K562 (cell line): Measurements from ENCODE around the gene PHYKPL. TPM values are rescaled to one million over a fixed set of nuclear protein-coding genes. Genes with fewer than 3 reads are reported as not detected.

Experiments used
- BMI1 ChIP-seq: fragments of 150-350 bp; IDR thresholded peaks from 2 replicates; pipeline ENCODE4 v1.6.1; 2014; ENCODE audit warnings: low read length
- BRD9 ChIP-seq: fragments of 450-650 bp; IDR thresholded peaks from 2 replicates; pipeline ENCODE4 v1.6.1; 2018; ENCODE audit warnings: low read depth; ENCODE audit not compliant: partially characterized antibody
- CEBPB ChIP-seq: fragments of 450-650 bp; IDR thresholded peaks from 2 replicates; pipeline ENCODE4 v1.6.1; 2016; ENCODE audit warnings: missing genetic modification characterization, missing compliant biosample characterization
- CREBBP ChIP-seq: IDR thresholded peaks from one replicate; pipeline ENCODE4 v1.6.1; 2012; ENCODE audit warnings: low read depth, mild to moderate bottlenecking, control low read depth, inconsistent platforms, low read length
- EWSR1 ChIP-seq: fragments of 450-650 bp; IDR thresholded peaks from 2 replicates; pipeline ENCODE4 v1.6.1; 2018; ENCODE audit warnings: borderline replicate concordance, mild to moderate bottlenecking, low read depth, moderate library complexity; ENCODE audit not compliant: partially characterized antibody
- FOXM1 ChIP-seq, 2 experiments: fragments of 450-650 bp in 1 of 2; sonication (generic) in 1 of 2; formaldehyde crosslinking in 1 of 2; IDR thresholded peaks; 2 replicates each; pipeline versions ENCODE4 v1.6.1 to v1.9.0; 2017 to 2022; ENCODE audit warnings: low read depth in 2 of 2, mild to moderate bottlenecking in 2 of 2, missing genetic modification reagents in 1 of 2, moderate library complexity in 1 of 2
- KAT7 ChIP-seq: sonication (generic); formaldehyde crosslinking; IDR thresholded peaks from 2 replicates; pipeline ENCODE4 v1.8.0; 2022; ENCODE audit warnings: missing genetic modification reagents, mild to moderate bottlenecking, borderline replicate concordance
- LEF1 ChIP-seq: fragments of 450-650 bp; IDR thresholded peaks from 2 replicates; pipeline ENCODE4 v1.6.1; 2016; ENCODE audit warnings: mild to moderate bottlenecking
- MEF2A ChIP-seq: IDR thresholded peaks from 2 replicates; pipeline ENCODE4 v1.6.1; 2011; ENCODE audit warnings: low read depth, mild to moderate bottlenecking, low read length, moderate library complexity; ENCODE audit not compliant: control insufficient read depth
- NFE2 ChIP-seq: IDR thresholded peaks from 2 replicates; pipeline ENCODE4 v1.6.1; 2014; ENCODE audit warnings: antibody characterized with exemption, low read depth
- POLR2AphosphoS2 ChIP-seq: IDR thresholded peaks from 2 replicates; pipeline ENCODE4 v1.6.1; 2012; ENCODE audit warnings: low read length, improper control_type of control experiment
- RFX5 ChIP-seq: IDR thresholded peaks from 2 replicates; pipeline ENCODE4 v1.6.1; 2011; ENCODE audit warnings: low read depth, mild to moderate bottlenecking, improper control_type of control experiment, low read length
- YY1 ChIP-seq, 3 experiments: IDR thresholded peaks; 2 replicates each; pipeline ENCODE4 v1.6.1; 2011; ENCODE audit warnings: low read length in 2 of 3, mild to moderate bottlenecking in 2 of 3, moderate library complexity in 2 of 3, borderline replicate concordance in 1 of 3, control low read depth in 1 of 3, low read depth in 1 of 3; ENCODE audit not compliant: insufficient read depth in 3 of 3, insufficient replicate concordance in 2 of 3, control insufficient read depth in 1 of 3, insufficient read length in 1 of 3; ENCODE audit errors: extremely low read depth in 1 of 3
- ZBTB43 ChIP-seq: sonication (generic); formaldehyde crosslinking; IDR thresholded peaks from 2 replicates; pipeline ENCODE4 v1.8.0; 2023; ENCODE audit warnings: mild to moderate bottlenecking, missing genetic modification reagents
- ZBTB7A ChIP-seq: IDR thresholded peaks from 2 replicates; pipeline ENCODE4 v1.6.1; 2011; ENCODE audit warnings: low read depth, mild to moderate bottlenecking, low read length, moderate library complexity, borderline replicate concordance; ENCODE audit not compliant: control insufficient read depth
- polyA plus RNA-seq, 8 experiments: library from polyadenylated mRNA; depleted of rRNA in 4 of 8; stranded (reverse) in 5 of 8; unstranded in 3 of 8; fragments of >200 nt; fragmentation: Nextera tagmentation in 2 of 8; fragmentation: Illumina TruSeq in 1 of 8; extraction: Ambion mirVana in 2 of 8; extraction: Trizol in 1 of 8; gene quantifications; 2 replicates each; pipeline versions ENCODE4 v1.2.1 to v1.2.3, GENCODE V29; 2011 to 2014; ENCODE audit warnings: inconsistent platforms in 1 of 8, missing spikeins in 1 of 8
- total RNA-seq, 7 experiments: library from RNA; depleted of rRNA in 6 of 7; stranded (reverse); fragments of >200 nt in 6 of 7; fragmentation: Illumina TruSeq in 2 of 7; extraction: Trizol in 2 of 7; gene quantifications; 2 replicates each; pipeline versions ENCODE4 v1.2.1 to v1.2.3, GENCODE V29; 2011 to 2021; ENCODE audit warnings: low replicate concordance in 1 of 7
- TF ChIP-seq, protein P1 (sequence below): fragments of 450-650 bp; IDR thresholded peaks from 2 replicates; pipeline ENCODE4 v1.6.1; 2016; ENCODE audit warnings: borderline replicate concordance
- TF ChIP-seq, protein P2 (sequence below), 2 experiments: fragments of 150-350 bp in 1 of 2; IDR thresholded peaks; 2 replicates each; pipeline ENCODE4 v1.6.1; 2012 to 2016; ENCODE audit warnings: low read depth in 2 of 2, low read length in 2 of 2, mild to moderate bottlenecking in 1 of 2, moderate library complexity in 1 of 2

Gene PHYKPL
- total and polyA plus RNA-seq, 9 of the 15 experiments (the other 6 are each of a cell fraction or from before 2014, with no cell fraction given): 4.7 to 34.7 (median 18.6) TPM

DNA sequence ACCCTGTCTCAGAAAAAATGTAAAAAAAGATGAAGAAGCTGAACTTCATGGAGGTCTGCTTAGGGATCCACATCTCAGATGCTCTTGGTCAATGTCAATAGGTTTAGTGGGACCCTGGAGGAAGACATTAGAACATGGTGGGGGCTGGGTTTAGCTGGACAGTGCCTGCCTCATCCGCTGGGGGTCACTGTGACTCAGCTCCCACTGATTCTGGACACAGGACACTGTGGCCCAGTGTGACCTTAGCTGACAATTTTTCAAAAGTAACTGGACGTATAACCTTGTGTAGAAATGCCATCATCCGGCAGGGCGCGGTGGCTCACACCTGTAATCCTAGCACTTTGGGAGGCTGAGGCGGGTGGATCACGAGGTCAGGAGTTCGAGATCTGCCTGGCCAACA lies 35.6 kb downstream of the PHYKPL start (continued):
- no peak for TF ChIP-seq RFX5
- TF ChIP-seq CEBPB (tag): no peak
- no peak for TF ChIP-seq ZBTB7A
- no peak for TF ChIP-seq LEF1
- TF ChIP-seq, protein P1, sequence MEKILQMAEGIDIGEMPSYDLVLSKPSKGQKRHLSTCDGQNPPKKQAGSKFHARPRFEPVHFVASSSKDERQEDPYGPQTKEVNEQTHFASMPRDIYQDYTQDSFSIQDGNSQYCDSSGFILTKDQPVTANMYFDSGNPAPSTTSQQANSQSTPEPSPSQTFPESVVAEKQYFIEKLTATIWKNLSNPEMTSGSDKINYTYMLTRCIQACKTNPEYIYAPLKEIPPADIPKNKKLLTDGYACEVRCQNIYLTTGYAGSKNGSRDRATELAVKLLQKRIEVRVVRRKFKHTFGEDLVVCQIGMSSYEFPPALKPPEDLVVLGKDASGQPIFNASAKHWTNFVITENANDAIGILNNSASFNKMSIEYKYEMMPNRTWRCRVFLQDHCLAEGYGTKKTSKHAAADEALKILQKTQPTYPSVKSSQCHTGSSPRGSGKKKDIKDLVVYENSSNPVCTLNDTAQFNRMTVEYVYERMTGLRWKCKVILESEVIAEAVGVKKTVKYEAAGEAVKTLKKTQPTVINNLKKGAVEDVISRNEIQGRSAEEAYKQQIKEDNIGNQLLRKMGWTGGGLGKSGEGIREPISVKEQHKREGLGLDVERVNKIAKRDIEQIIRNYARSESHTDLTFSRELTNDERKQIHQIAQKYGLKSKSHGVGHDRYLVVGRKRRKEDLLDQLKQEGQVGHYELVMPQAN: no peak
- no peak for TF ChIP-seq KAT7 (CRISPR knock-in tag)
- TF ChIP-seq MEF2A: no peak
- 0 out of 2 replicates have a peak, but pooled peaks have one; percentile 26 for TF ChIP-seq NFE2
- TF ChIP-seq ZBTB43 (CRISPR knock-in tag): no peak
- TF ChIP-seq YY1 (IDR thresholded peaks at IDR 0.05; ENCODE audit: borderline replicate concordance in 1 of 3, control insufficient read depth in 1 of 3, extremely low read depth in 1 of 3, insufficient read depth in 3 of 3, insufficient read length in 1 of 3, insufficient replicate concordance in 2 of 3, low read depth in 1 of 3, low read length in 2 of 3): peak in 1 of 3 experiments; percentile 17
- TF ChIP-seq, protein P2, sequence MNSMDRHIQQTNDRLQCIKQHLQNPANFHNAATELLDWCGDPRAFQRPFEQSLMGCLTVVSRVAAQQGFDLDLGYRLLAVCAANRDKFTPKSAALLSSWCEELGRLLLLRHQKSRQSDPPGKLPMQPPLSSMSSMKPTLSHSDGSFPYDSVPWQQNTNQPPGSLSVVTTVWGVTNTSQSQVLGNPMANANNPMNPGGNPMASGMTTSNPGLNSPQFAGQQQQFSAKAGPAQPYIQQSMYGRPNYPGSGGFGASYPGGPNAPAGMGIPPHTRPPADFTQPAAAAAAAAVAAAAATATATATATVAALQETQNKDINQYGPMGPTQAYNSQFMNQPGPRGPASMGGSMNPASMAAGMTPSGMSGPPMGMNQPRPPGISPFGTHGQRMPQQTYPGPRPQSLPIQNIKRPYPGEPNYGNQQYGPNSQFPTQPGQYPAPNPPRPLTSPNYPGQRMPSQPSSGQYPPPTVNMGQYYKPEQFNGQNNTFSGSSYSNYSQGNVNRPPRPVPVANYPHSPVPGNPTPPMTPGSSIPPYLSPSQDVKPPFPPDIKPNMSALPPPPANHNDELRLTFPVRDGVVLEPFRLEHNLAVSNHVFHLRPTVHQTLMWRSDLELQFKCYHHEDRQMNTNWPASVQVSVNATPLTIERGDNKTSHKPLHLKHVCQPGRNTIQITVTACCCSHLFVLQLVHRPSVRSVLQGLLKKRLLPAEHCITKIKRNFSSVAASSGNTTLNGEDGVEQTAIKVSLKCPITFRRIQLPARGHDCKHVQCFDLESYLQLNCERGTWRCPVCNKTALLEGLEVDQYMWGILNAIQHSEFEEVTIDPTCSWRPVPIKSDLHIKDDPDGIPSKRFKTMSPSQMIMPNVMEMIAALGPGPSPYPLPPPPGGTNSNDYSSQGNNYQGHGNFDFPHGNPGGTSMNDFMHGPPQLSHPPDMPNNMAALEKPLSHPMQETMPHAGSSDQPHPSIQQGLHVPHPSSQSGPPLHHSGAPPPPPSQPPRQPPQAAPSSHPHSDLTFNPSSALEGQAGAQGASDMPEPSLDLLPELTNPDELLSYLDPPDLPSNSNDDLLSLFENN (IDR thresholded peaks at IDR 0.05; ENCODE audit: low read depth in 2 of 2, low read length in 2 of 2): no peak
- TF ChIP-seq EWSR1: no peak
- no peak for TF ChIP-seq POLR2AphosphoS2
- no peak for TF ChIP-seq BRD9
- no peak for TF ChIP-seq FOXM1 (IDR thresholded peaks at IDR 0.05; ENCODE audit: low read depth)
- TF ChIP-seq FOXM1 (CRISPR knock-in tag; IDR thresholded peaks at IDR 0.05; ENCODE audit: low read depth): no peak
- TF ChIP-seq BMI1: no peak
- TF ChIP-seq CREBBP: no peak
